ENCODE data around the gene LPCAT2. TPM values are rescaled to one million over a fixed set of nuclear protein-coding genes. Genes with fewer than 3 reads are reported as not detected.

The LPCAT2 gene
- total RNA-seq, 2 experiments from 2014 or later: not detected

DNA sequence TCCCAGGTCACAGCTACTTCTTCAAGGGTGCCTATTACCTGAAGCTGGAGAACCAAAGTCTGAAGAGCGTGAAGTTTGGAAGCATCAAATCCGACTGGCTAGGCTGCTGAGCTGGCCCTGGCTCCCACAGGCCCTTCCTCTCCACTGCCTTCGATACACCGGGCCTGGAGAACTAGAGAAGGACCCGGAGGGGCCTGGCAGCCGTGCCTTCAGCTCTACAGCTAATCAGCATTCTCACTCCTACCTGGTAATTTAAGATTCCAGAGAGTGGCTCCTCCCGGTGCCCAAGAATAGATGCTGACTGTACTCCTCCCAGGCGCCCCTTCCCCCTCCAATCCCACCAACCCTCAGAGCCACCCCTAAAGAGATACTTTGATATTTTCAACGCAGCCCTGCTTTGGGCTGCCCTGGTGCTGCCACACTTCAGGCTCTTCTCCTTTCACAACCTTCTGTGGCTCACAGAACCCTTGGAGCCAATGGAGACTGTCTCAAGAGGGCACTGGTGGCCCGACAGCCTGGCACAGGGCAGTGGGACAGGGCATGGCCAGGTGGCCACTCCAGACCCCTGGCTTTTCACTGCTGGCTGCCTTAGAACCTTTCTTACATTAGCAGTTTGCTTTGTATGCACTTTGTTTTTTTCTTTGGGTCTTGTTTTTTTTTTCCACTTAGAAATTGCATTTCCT is 3.4 kb upstream of the LPCAT2 start:
- Histone ChIP-seq H4K20me1 (ENCODE audit: insufficient read depth, low read length) (no peaks in the 10 kb centered on the region), H3K9me3 (ENCODE audit: low read length) (no peaks in the 10 kb centered on the region), H3K9me2 (ENCODE audit: insufficient read depth, low read length) (no peaks in the 10 kb centered on the region), H3K4me3 (ENCODE audit: low read depth, low read length, poor library complexity, severe bottlenecking) (no peak overlapping the region), H3K4me1 (ENCODE audit: insufficient read depth, low read length, poor library complexity, severe bottlenecking) (no peaks in the 10 kb centered on the region), H2AFZ (ENCODE audit: low read length) (no peak overlapping the region), H3K36me3 (ENCODE audit: insufficient read depth, low read length) (no peaks in the 10 kb centered on the region), H3K79me2 (ENCODE audit: insufficient read depth, low read depth, low read length) (no peaks in the 10 kb centered on the region), H3K4me2 (ENCODE audit: low read length) (no peak overlapping the region), H3K27ac (ENCODE audit: low read depth, low read length, poor library complexity, severe bottlenecking) (no peak overlapping the region)
- ChIA-PET CTCF (ENCODE audit: unreplicated experiment) (no interaction called here), POLR2A (no interaction called here)
- BruUV-seq (replicated peaks): no TSS peak
- no peak for DNase-seq (ENCODE audit: low spot score)
- no peak for TF ChIP-seq EZH2phosphoT487 (IDR thresholded peaks at IDR 0.05; ENCODE audit: borderline replicate concordance, low read depth, low read length)
- TF ChIP-seq, protein P1, sequence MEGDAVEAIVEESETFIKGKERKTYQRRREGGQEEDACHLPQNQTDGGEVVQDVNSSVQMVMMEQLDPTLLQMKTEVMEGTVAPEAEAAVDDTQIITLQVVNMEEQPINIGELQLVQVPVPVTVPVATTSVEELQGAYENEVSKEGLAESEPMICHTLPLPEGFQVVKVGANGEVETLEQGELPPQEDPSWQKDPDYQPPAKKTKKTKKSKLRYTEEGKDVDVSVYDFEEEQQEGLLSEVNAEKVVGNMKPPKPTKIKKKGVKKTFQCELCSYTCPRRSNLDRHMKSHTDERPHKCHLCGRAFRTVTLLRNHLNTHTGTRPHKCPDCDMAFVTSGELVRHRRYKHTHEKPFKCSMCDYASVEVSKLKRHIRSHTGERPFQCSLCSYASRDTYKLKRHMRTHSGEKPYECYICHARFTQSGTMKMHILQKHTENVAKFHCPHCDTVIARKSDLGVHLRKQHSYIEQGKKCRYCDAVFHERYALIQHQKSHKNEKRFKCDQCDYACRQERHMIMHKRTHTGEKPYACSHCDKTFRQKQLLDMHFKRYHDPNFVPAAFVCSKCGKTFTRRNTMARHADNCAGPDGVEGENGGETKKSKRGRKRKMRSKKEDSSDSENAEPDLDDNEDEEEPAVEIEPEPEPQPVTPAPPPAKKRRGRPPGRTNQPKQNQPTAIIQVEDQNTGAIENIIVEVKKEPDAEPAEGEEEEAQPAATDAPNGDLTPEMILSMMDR (conservative IDR thresholded peaks at IDR 0.05; ENCODE audit: low read length): no peak
- intact Hi-C loops (cut with micrococcal nuclease; ENCODE audit: unreplicated experiment): no loop called here

DNA sequence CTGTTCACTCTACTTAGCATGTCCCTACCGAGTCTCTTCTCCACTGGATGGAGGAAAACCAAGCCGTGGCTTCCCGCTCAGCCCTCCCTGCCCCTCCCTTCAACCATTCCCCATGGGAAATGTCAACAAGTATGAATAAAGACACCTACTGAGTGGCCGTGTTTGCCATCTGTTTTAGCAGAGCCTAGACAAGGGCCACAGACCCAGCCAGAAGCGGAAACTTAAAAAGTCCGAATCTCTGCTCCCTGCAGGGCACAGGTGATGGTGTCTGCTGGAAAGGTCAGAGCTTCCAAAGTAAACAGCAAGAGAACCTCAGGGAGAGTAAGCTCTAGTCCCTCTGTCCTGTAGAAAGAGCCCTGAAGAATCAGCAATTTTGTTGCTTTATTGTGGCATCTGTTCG is 2.8 kb upstream of the LPCAT2 start:
- Histone ChIP-seq H3K79me2 (ENCODE audit: insufficient read depth, low read depth, low read length) (no peaks in the 10 kb centered on the region), H3K4me2 (ENCODE audit: low read length) (no peak overlapping the region), H3K27ac (ENCODE audit: low read depth, low read length, poor library complexity, severe bottlenecking) (no peak overlapping the region), H3K36me3 (ENCODE audit: insufficient read depth, low read length) (no peaks in the 10 kb centered on the region), H4K20me1 (ENCODE audit: insufficient read depth, low read length) (no peaks in the 10 kb centered on the region), H3K4me1 (ENCODE audit: insufficient read depth, low read length, poor library complexity, severe bottlenecking) (no peaks in the 10 kb centered on the region), H2AFZ (ENCODE audit: low read length) (no peak overlapping the region), H3K9me3 (ENCODE audit: low read length) (no peaks in the 10 kb centered on the region), H3K4me3 (ENCODE audit: low read depth, low read length, poor library complexity, severe bottlenecking) (no peak overlapping the region), H3K9me2 (ENCODE audit: insufficient read depth, low read length) (no peaks in the 10 kb centered on the region)
- intact Hi-C loops (cut with micrococcal nuclease; ENCODE audit: unreplicated experiment): no loop called here
- ChIA-PET CTCF (ENCODE audit: unreplicated experiment) (no interaction called here), POLR2A (interaction anchor here (0.8 kb wide), 1 partner anchor 13 kb away, joined by 3 read pairs; no protein-coding TSS in a partner anchor)
- DNase-seq (ENCODE audit: low spot score): no peak
- TF ChIP-seq EZH2phosphoT487 (IDR thresholded peaks at IDR 0.05; ENCODE audit: borderline replicate concordance, low read depth, low read length): no peak
- TF ChIP-seq, protein P1 (conservative IDR thresholded peaks at IDR 0.05; ENCODE audit: low read length): no peak
- no TSS peak for BruUV-seq (replicated peaks)

GRCh38 chr16:55506708-55507107 is 2.2 kb upstream of the LPCAT2 start:
- intact Hi-C loops (cut with micrococcal nuclease; ENCODE audit: unreplicated experiment): no loop called here
- no peaks in the 10 kb centered on the region for H3K36me3 ChIP-seq (ENCODE audit: insufficient read depth, low read length)
- H4K20me1 ChIP-seq (ENCODE audit: insufficient read depth, low read length): no peaks in the 10 kb centered on the region
- H3K27ac ChIP-seq (ENCODE audit: low read depth, low read length, poor library complexity, severe bottlenecking): no peak overlapping the region
- no peaks in the 10 kb centered on the region for H3K4me1 ChIP-seq (ENCODE audit: insufficient read depth, low read length, poor library complexity, severe bottlenecking)
- no peak overlapping the region for H3K4me2 ChIP-seq (ENCODE audit: low read length)
- no peak overlapping the region for H3K4me3 ChIP-seq (ENCODE audit: low read depth, low read length, poor library complexity, severe bottlenecking)
- no peak for DNase-seq (ENCODE audit: low spot score)
- no TSS peak for BruUV-seq (replicated peaks)
- no peaks in the 10 kb centered on the region for H3K79me2 ChIP-seq (ENCODE audit: insufficient read depth, low read depth, low read length)
- H3K9me2 ChIP-seq (ENCODE audit: insufficient read depth, low read length): no peaks in the 10 kb centered on the region
- ChIA-PET POLR2A (interaction anchor here (0.8 kb wide), 1 partner anchor 14 kb away, joined by 3 read pairs; no protein-coding TSS in a partner anchor), CTCF (ENCODE audit: unreplicated experiment) (no interaction called here)
- TF ChIP-seq, protein P1 (conservative IDR thresholded peaks at IDR 0.05; ENCODE audit: low read length): no peak
- TF ChIP-seq EZH2phosphoT487 (IDR thresholded peaks at IDR 0.05; ENCODE audit: borderline replicate concordance, low read depth, low read length): no peak
- H2AFZ ChIP-seq (ENCODE audit: low read length): no peak overlapping the region
- H3K9me3 ChIP-seq (ENCODE audit: low read length): no peaks in the 10 kb centered on the region

Measured in OCI-LY7 (cell line).